Lung (tissue), 12 donors: ENCODE data around the gene SLC12A2. TPM values are rescaled to one million over a fixed set of nuclear protein-coding genes. Genes with fewer than 3 reads are reported as not detected.

Experiments
- ATAC-seq: fragments of 200-7000 bp; cut with Tn5 transposase; one replicate; pipeline ENCODE4 v1.9.1; 2020; ENCODE audit warnings: moderate number of reproducible peaks; ENCODE audit not compliant: insufficient read depth, low FRiP score
- DNase-seq, 3 donors: peaks; one replicate each; pipeline ENCODE4 v3.0.0-alpha.2; 2013 to 2017
- H3K27ac ChIP-seq, 2 donors: one replicate each; pipeline ENCODE4 v1.5.1; 2013; ENCODE audit warnings: mild to moderate bottlenecking in 2 of 2, moderate library complexity in 2 of 2, control low read depth in 1 of 2, inconsistent platforms in 1 of 2, low read depth in 1 of 2, low read length in 1 of 2
- H3K27me3 ChIP-seq, 3 donors: one replicate each; pipeline ENCODE4 v1.5.1; 2013; ENCODE audit warnings: low read length in 2 of 3; ENCODE audit not compliant: control insufficient read depth in 3 of 3, insufficient read depth in 3 of 3
- H3K36me3 ChIP-seq, 4 donors: one replicate each; pipeline ENCODE4 v1.5.1; 2013; ENCODE audit warnings: low read length in 4 of 4, mild to moderate bottlenecking in 1 of 4, moderate library complexity in 1 of 4; ENCODE audit not compliant: control insufficient read depth in 4 of 4, insufficient read depth in 4 of 4
- H3K4me1 ChIP-seq, 5 donors: one replicate each; pipeline ENCODE4 v1.5.1; 2013; ENCODE audit warnings: low read length in 5 of 5, mild to moderate bottlenecking in 2 of 5, moderate library complexity in 1 of 5; ENCODE audit not compliant: control insufficient read depth in 5 of 5, insufficient read depth in 5 of 5
- H3K4me3 ChIP-seq: one replicate; pipeline ENCODE4 v1.5.1; 2013; ENCODE audit warnings: mild to moderate bottlenecking, control low read depth, moderate library complexity
- H3K9ac ChIP-seq, 2 donors: one replicate each; pipeline ENCODE4 v1.5.1; 2013; ENCODE audit warnings: low read length in 2 of 2, control low read depth in 1 of 2; ENCODE audit not compliant: insufficient read depth in 1 of 2
- H3K9me3 ChIP-seq, 4 donors: one replicate each; pipeline ENCODE4 v1.5.1; 2013; ENCODE audit warnings: low read length in 3 of 4, mild to moderate bottlenecking in 1 of 4, moderate library complexity in 1 of 4; ENCODE audit not compliant: control insufficient read depth in 4 of 4, insufficient read depth in 3 of 4
- CTCF ChIP-seq: IDR thresholded peaks from 2 replicates; pipeline ENCODE4 v1.5.1; 2012; ENCODE audit warnings: mild to moderate bottlenecking; ENCODE audit errors: control extremely low read depth, extremely low read depth
- WGBS, 2 donors: extraction: QIAGEN DNeasy Blood & Tissue Kit; methylation state at CpG; one replicate each; pipeline ENCODE4 v1.1.7; 2013; 5-methylcytosine and 5-hydroxymethylcytosine counted together
- polyA plus RNA-seq, 2 donors: library from polyadenylated mRNA; stranded (reverse); fragments of 200-250 nt; gene quantifications; one replicate each; pipeline ENCODE4 v1.2.1, GENCODE V29; 2013
- total RNA-seq, 2 donors: library from RNA; depleted of rRNA in 1 of 2; stranded (reverse); fragments of >200 nt in 1 of 2; gene quantifications; one replicate each; pipeline ENCODE4 v1.2.1, GENCODE V29; 2014 to 2021
- donor health status: control.
- donor health status: control.
- donor health status: Bipolar disorder and iron deficiency.
- donor health status: healthy.
- donor health status: DM: yes; HTN: yes; CAD: no.

SLC12A2 gene
- total and polyA plus RNA-seq, 4 donors = 2.8 to 87.1 (median 16.4) TPM

- H3K4me1 ChIP-seq = peaks cover 0 to 6% (median 2%) of the 10 kb centered on the region in 5 donors
- H3K36me3 ChIP-seq = no peaks in the 10 kb centered on the region
- DNase-seq (no peak), ATAC-seq (no peak)
- H3K4me3 ChIP-seq = no peak overlapping the region
- H3K27ac ChIP-seq = no peak overlapping the region
- H3K27me3 ChIP-seq = peaks cover 0 to 6% (median 0%) of the 10 kb centered on the region in 3 donors
- no peak for TF ChIP-seq CTCF
- 59 to 65% methylated on average over 4 of the region's 4 CpGs for WGBS, 2 donors
- H3K9me3 ChIP-seq = no peaks in the 10 kb centered on the region
- H3K9ac ChIP-seq = no peak overlapping the region
Observed at GRCh38 chr5:128202320-128202719, 118.8 kb downstream of the SLC12A2 start.

GRCh38 chr5:128208436-128208835, 124.9 kb downstream of the SLC12A2 start:
- TF ChIP-seq CTCF = no peak
- ATAC-seq = no peak
- peaks cover 0 to 4% (median 0%) of the 10 kb centered on the region in 5 donors for H3K4me1 ChIP-seq

GRCh38 chr5:128212191-128212806, 128.7 kb downstream of the SLC12A2 start:
- Histone ChIP-seq H3K36me3 (no peaks in the 10 kb centered on the region), H3K27me3 (no peaks in the 10 kb centered on the region), H3K9me3 (no peaks in the 10 kb centered on the region), H3K4me3 (no peak overlapping the region), H3K4me1 (peaks cover 0 to 5% (median 2%) of the 10 kb centered on the region in 5 donors), H3K27ac (no peak overlapping the region), H3K9ac (no peak overlapping the region)
- no peak for TF ChIP-seq CTCF
- WGBS, 2 donors = 70 to 84% methylated on average over 5 of the region's 5 CpGs
- ATAC-seq (no peak), DNase-seq (no peak)

More at GRCh38 chr5:128208436-128208835, 124.9 kb downstream of the SLC12A2 start:
- H3K36me3 ChIP-seq = no peaks in the 10 kb centered on the region
- H3K4me3 ChIP-seq = no peak overlapping the region
- no peak for DNase-seq
- no peaks in the 10 kb centered on the region for H3K27me3 ChIP-seq
- H3K9ac ChIP-seq = no peak overlapping the region
- H3K27ac ChIP-seq = no peak overlapping the region
- no peaks in the 10 kb centered on the region for H3K9me3 ChIP-seq

GRCh38 chr5:128213340-128213739, 129.8 kb downstream of the SLC12A2 start:
- Histone ChIP-seq H3K9ac (no peak overlapping the region), H3K4me3 (no peak overlapping the region), H3K4me1 (peaks cover 0 to 6% (median 2%) of the 10 kb centered on the region in 5 donors), H3K36me3 (no peaks in the 10 kb centered on the region), H3K27ac (no peak overlapping the region), H3K9me3 (no peaks in the 10 kb centered on the region), H3K27me3 (no peaks in the 10 kb centered on the region)
- DNase-seq (peak; percentile 74 to 90 (median 85)), ATAC-seq (no peak)
- 4 to 9% methylated on average over 4 of the region's 4 CpGs for WGBS, 2 donors
- peak; percentile 47 for TF ChIP-seq CTCF
